Measurements from ENCODE around the gene FGD3.

The FGD3 gene

DNA sequence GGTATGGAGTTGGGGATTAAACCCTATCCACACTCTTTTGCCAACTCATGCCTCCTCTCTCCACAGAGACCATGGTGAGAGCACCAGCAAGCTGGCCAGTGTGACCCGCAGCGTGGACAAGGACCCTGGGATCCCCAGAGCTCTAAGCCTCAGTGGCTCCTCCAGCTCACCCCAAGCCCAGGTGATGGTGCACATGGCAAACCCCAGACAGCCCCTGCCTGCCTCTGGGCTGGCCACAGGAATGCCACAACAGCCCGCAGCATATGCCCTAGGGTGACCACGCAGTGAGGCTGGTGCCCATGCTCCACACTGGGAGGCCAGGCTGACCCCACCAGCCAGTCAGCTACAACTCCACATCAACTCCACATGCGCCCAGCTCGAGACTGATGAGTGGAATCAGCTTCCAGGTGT lies 137.2 kb downstream of the FGD3 start:
- no peak for FAIRE-seq
- DNase-seq (ENCODE audit: extremely low spot score, insufficient read length, low read depth), result no peak

- FAIRE-seq, result peak; percentile 58
Measured at GRCh38 chr9:93085676-93086075, 138.4 kb downstream of the FGD3 start.

More at GRCh38 chr9:93085676-93086075, 138.4 kb downstream of the FGD3 start:
- DNase-seq (ENCODE audit: extremely low spot score, insufficient read length, low read depth), result no peak
